Caco-2 (cell line): ENCODE data around the gene PGGT1B. TPM values are rescaled to one million over a fixed set of nuclear protein-coding genes. Genes with fewer than 3 reads are reported as not detected.
A peak's percentile ranks its signal among the peaks of the same experiment; 100 is the strongest.

Source experiments
- BruUV-seq: library from RNA; stranded (reverse); fragments of 400-500 nt; replicated peaks from 2 replicates; lab custom pipeline; 2021; lab: Mats Ljungman, UMichigan
- CTCF ChIA-PET: fragments of 300-600 bp; sonication (Branson Sonifier 250); formaldehyde crosslinking; loops from one replicate; lab custom pipeline; 2022; ENCODE audit warnings: antibody characterized with exemption; lab: Charles Lee
- POLR2A ChIA-PET: fragments of 300-600 bp; sonication (Branson Sonifier 250); formaldehyde crosslinking; loops from one replicate; lab custom pipeline; 2022; ENCODE audit warnings: antibody characterized with exemption; lab: Charles Lee
- DNase-seq, 2 experiments: peaks; one replicate each; pipeline versions ENCODE4 v3.0.0 to v3.0.0-alpha.2; 2020 to 2022
- H3K27me3 ChIP-seq: replicated peaks from 2 replicates; pipeline ENCODE4 v1.6.0; 2011; ENCODE audit warnings: low read length; ENCODE audit not compliant: control insufficient read depth, insufficient read depth
- H3K36me3 ChIP-seq: 2 replicates; pipeline ENCODE4 v1.5.1; 2011; ENCODE audit warnings: low read length; ENCODE audit not compliant: control insufficient read depth, insufficient read depth
- H3K4me1 ChIP-seq: fragments of 250-450 bp; sonication (Bioruptor Pico); 2 replicates; pipeline ENCODE4 v1.5.1; 2020; ENCODE audit warnings: mild to moderate bottlenecking
- H3K4me3 ChIP-seq: 2 replicates; pipeline ENCODE4 v1.5.1; 2011; ENCODE audit warnings: low read depth, mild to moderate bottlenecking, control low read depth, low read length
- H3K9me3 ChIP-seq: fragments of 250-450 bp; sonication (Bioruptor Pico); 2 replicates; pipeline ENCODE4 v1.5.1; 2020; ENCODE audit warnings: mild to moderate bottlenecking, moderate library complexity
- H3K27ac Mint-ChIP-seq: one replicate; pipeline ENCODE4 v1.8.0; 2022; ENCODE audit warnings: mixed read lengths; ENCODE audit not compliant: unreplicated experiment
- H3K27me3 Mint-ChIP-seq: one replicate; pipeline ENCODE4 v1.8.0; 2022; ENCODE audit warnings: mixed read lengths; ENCODE audit not compliant: insufficient read depth, unreplicated experiment
- H3K36me3 Mint-ChIP-seq: one replicate; pipeline ENCODE4 v1.8.0; 2022; ENCODE audit warnings: mild to moderate bottlenecking, mixed read lengths; ENCODE audit not compliant: insufficient read depth, unreplicated experiment
- H3K4me1 Mint-ChIP-seq: one replicate; pipeline ENCODE4 v1.8.0; 2022; ENCODE audit warnings: low read depth, mixed read lengths; ENCODE audit not compliant: unreplicated experiment
- H3K4me3 Mint-ChIP-seq: one replicate; pipeline ENCODE4 v1.8.0; 2022; ENCODE audit warnings: mild to moderate bottlenecking, moderate library complexity, mixed read lengths; ENCODE audit not compliant: unreplicated experiment
- H3K9me3 Mint-ChIP-seq: one replicate; pipeline ENCODE4 v1.8.0; 2022; ENCODE audit warnings: mixed read lengths; ENCODE audit not compliant: unreplicated experiment
- intact Hi-C: fragments of 100-400 bp; cut with micrococcal nuclease; formaldehyde crosslinking; loops from one replicate; pipeline ENCODE4 v1.10.0; 2022; ENCODE audit not compliant: unreplicated experiment
- total RNA-seq: library from RNA; stranded (reverse); gene quantifications from 2 replicates; pipeline ENCODE4 v1.2.3, GENCODE V29; 2022
- TF ChIP-seq, protein P1 (sequence below), 2 experiments: fragments of 200-600 bp in 1 of 2; IDR thresholded peaks; 1 replicate in 1 of 2; 2 replicates in 1 of 2; pipeline versions ENCODE4 v1.5.1 to v1.8.0; 2011 to 2022; ENCODE audit warnings: antibody characterized with exemption in 1 of 2, control low read depth in 1 of 2, inconsistent platforms in 1 of 2, low read depth in 1 of 2, low read length in 1 of 2, mild to moderate bottlenecking in 1 of 2, moderate library complexity in 1 of 2; ENCODE audit not compliant: insufficient read depth in 1 of 2, severe bottlenecking in 1 of 2, unreplicated experiment in 1 of 2

Gene PGGT1B
- total RNA-seq, 1 experiment from 2014 or later: 39.4 TPM

DNA sequence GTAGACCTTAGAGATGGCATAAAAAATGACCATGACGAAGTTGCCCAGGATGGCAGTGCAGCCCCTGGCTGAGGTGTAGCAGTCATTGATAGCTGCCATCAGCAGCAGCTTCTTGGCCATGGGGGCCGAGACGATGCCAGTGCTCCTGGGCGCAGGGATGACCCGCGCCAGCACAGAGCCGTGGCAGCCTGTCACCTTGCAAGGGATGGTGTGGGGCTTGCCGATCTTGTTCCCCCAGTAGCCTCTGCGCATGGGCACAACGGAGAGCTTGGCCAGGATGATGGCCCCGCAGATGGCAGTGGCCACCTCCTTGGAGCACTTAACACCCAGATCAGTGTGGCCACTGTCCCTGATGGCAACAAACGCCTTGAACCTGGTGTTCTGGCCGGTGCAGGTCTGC is 2.1 kb upstream of the PGGT1B start:
- Mint-ChIP-seq H3K36me3 (no peaks in the 10 kb centered on the region), H3K9me3 (no peaks in the 10 kb centered on the region), H3K27ac (no peak overlapping the region), H3K4me1 (no peaks in the 10 kb centered on the region), H3K27me3 (no peaks in the 10 kb centered on the region), H3K4me3 (no peak overlapping the region)
- no peak overlapping the region for H3K4me3 ChIP-seq
- TF ChIP-seq, protein P1, sequence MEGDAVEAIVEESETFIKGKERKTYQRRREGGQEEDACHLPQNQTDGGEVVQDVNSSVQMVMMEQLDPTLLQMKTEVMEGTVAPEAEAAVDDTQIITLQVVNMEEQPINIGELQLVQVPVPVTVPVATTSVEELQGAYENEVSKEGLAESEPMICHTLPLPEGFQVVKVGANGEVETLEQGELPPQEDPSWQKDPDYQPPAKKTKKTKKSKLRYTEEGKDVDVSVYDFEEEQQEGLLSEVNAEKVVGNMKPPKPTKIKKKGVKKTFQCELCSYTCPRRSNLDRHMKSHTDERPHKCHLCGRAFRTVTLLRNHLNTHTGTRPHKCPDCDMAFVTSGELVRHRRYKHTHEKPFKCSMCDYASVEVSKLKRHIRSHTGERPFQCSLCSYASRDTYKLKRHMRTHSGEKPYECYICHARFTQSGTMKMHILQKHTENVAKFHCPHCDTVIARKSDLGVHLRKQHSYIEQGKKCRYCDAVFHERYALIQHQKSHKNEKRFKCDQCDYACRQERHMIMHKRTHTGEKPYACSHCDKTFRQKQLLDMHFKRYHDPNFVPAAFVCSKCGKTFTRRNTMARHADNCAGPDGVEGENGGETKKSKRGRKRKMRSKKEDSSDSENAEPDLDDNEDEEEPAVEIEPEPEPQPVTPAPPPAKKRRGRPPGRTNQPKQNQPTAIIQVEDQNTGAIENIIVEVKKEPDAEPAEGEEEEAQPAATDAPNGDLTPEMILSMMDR (IDR thresholded peaks at IDR 0.05; ENCODE audit: insufficient read depth in 1 of 2, low read depth in 1 of 2, low read length in 1 of 2, severe bottlenecking in 1 of 2, unreplicated experiment in 1 of 2): no peak
- no TSS peak for BruUV-seq
- no peaks in the 10 kb centered on the region for H3K27me3 ChIP-seq
- no peak for DNase-seq
- POLR2A ChIA-PET: no interaction called here
- peaks cover 7% of the 10 kb centered on the region; the same call in 1 of the 2 replicates for H3K4me1 ChIP-seq
- no peaks in the 10 kb centered on the region for H3K9me3 ChIP-seq
- CTCF ChIA-PET: no interaction called here
- intact Hi-C loops: loop anchor here (5.0 kb wide), 1 partner anchor 278 kb away; the partner anchor contains the start of gene FEM1C
- H3K36me3 ChIP-seq: no peaks in the 10 kb centered on the region

DNA sequence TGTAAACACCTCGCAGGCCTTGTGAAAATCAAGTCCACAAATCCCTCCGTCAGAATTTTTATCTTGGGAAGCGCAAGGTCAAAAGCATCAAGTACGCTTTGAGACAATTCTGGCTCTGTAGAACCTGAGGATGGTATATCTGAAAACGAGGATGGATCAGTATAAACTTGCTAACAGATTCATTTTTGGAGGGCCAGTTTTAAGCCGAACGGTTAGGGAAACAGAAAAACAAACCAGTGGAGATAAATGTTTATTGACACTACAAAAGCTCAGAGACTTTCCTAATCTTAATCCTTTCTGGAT is 352 bp upstream of the PGGT1B start:
- Mint-ChIP-seq H3K4me1 (no peaks in the 10 kb centered on the region), H3K9me3 (no peaks in the 10 kb centered on the region), H3K27ac (peak overlapping the region; percentile 55), H3K36me3 (no peaks in the 10 kb centered on the region), H3K4me3 (peak overlapping the region; percentile 84), H3K27me3 (no peaks in the 10 kb centered on the region)
- Histone ChIP-seq H3K9me3 (no peaks in the 10 kb centered on the region), H3K4me1 (peaks cover 7% of the 10 kb centered on the region; the same call in 1 of the 2 replicates), H3K27me3 (no peaks in the 10 kb centered on the region), H3K4me3 (peak overlapping the region; percentile 86), H3K36me3 (no peaks in the 10 kb centered on the region)
- intact Hi-C loops: loop anchor here (2.0 to 5.0 kb wide), 2 partner anchors 34 to 279 kb away; partner anchors contain the start of genes CCDC112 and FEM1C
- ChIA-PET POLR2A (no interaction called here), CTCF (no interaction called here)
- DNase-seq: no peak
- TSS peak; percentile 77 for BruUV-seq
- TF ChIP-seq, protein P1 (IDR thresholded peaks at IDR 0.05; ENCODE audit: insufficient read depth in 1 of 2, low read depth in 1 of 2, low read length in 1 of 2, severe bottlenecking in 1 of 2, unreplicated experiment in 1 of 2): no peak

DNA sequence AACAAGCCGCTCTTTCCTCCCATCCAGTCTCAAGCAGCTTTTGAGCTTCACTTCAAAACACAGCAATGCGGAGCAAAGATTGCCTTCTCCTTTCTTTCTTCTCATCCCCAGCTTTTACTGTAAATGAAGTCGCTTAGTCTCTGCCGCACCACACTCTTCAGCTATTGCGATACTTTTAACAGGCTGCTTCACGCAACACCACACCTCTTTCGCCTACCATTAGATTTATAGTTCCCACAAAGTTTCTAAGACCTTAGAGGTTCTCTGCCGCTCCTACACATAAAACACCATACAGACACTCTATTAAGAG is 711 bp downstream of the PGGT1B start:
- no peaks in the 10 kb centered on the region for H3K9me3 Mint-ChIP-seq
- H3K36me3 Mint-ChIP-seq: no peaks in the 10 kb centered on the region
- H3K27me3 Mint-ChIP-seq: no peaks in the 10 kb centered on the region
- no TSS peak for BruUV-seq
- no peaks in the 10 kb centered on the region for H3K4me1 Mint-ChIP-seq
- H3K27ac Mint-ChIP-seq: peak overlapping the region; percentile 55
- Histone ChIP-seq H3K9me3 (no peaks in the 10 kb centered on the region), H3K36me3 (no peaks in the 10 kb centered on the region), H3K4me1 (peaks cover 7% of the 10 kb centered on the region; the same call in 1 of the 2 replicates), H3K4me3 (peak overlapping the region; percentile 86), H3K27me3 (no peaks in the 10 kb centered on the region)
- TF ChIP-seq, protein P1 (IDR thresholded peaks at IDR 0.05; ENCODE audit: insufficient read depth in 1 of 2, low read depth in 1 of 2, low read length in 1 of 2, severe bottlenecking in 1 of 2, unreplicated experiment in 1 of 2): no peak
- ChIA-PET CTCF (interaction anchor here (0.7 kb wide), 1 partner anchor 313 kb away, joined by 5 read pairs; no protein-coding TSS in a partner anchor), POLR2A (no interaction called here)
- H3K4me3 Mint-ChIP-seq: peak overlapping the region; percentile 84
- intact Hi-C loops: loop anchor here (2.0 to 5.0 kb wide), 2 partner anchors 35 to 280 kb away; partner anchors contain the start of genes CCDC112 and FEM1C
- peak in 1 of 2 experiments; percentile 6 for DNase-seq
